ENCODE data around the gene GTF2B. TPM values are rescaled to one million over a fixed set of nuclear protein-coding genes. Genes with fewer than 3 reads are reported as not detected.
"Not testable (repeated sequence)": the region's sequence is repeated elsewhere in the genome, so short reads cannot be mapped to it uniquely, and the experiment has no call there.

Gene GTF2B
- total and polyA plus RNA-seq, 9 donors = 32.1 to 60.8 (median 40.6) TPM

DNA sequence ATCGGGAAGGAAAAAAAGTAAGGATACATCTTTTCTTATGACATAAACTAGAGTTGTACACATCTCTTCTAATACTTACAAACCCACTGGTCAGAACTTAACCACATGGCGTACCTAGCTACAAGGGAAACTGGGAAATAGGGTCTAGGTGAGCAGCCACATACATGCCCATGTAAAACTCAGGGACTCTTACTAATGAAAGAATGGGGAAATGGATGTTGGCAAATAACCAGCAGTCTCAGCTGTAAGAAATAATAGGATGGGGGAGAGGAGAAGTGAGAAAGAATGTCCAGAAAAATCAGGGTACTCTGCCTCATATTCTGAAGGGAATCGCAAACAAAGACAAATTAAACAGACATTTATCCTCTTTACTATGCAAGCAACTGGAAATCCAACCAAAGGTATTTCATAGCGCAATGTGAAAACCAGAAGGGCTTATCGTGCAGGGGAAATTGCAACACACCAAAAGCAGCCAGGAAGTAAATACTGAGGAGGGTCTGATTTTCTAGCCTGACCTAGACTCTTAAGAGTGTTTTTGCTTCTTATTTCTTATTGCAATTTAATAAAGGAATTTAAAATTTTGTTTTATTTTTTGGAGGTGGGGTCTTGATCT is 17.5 kb downstream of the GTF2B start:
- no peak overlapping the region for H3K27ac ChIP-seq (ENCODE audit: low read length)
- DNase-seq = peak; percentile 25
- peaks cover 2% of the 10 kb centered on the region for H3K4me1 ChIP-seq (ENCODE audit: control insufficient read depth, insufficient read depth, low read length)
- H3K36me3 ChIP-seq (ENCODE audit: control insufficient read depth, insufficient read depth, low read length) = peaks cover 14% of the 10 kb centered on the region
- no peaks in the 10 kb centered on the region for H3K27me3 ChIP-seq (ENCODE audit: control insufficient read depth, insufficient read depth, low read length)
- H3K9me3 ChIP-seq (replicated peaks; ENCODE audit: control insufficient read depth, low read depth, low read length) = no peaks in the 10 kb centered on the region
- WGBS (ENCODE audit: insufficient coverage) = no CpG with 5 or more reads among the region's 5 CpGs
- H3K4me3 ChIP-seq (ENCODE audit: low read length) = no peak overlapping the region

DNA sequence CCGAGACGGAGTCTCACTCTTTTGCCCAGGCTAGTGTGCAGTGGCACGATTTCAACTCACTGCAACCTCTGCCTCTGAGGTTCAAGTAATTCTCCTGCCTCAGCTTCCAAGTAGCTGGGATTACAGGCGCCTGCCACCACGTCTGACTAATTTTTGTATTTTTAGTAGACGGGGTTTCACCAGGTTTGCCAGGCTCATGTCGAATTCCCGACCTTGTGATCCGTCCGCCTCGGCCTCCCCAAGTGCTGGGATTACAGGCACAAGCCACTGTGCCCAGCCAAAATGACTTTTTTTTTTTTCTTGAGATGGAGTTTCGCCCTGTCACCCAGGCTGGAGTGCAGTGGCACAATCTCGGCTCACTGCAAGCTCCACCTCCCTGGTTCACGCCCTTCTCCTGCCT is 21.7 kb downstream of the GTF2B start:
- H3K4me1 ChIP-seq (ENCODE audit: control insufficient read depth, insufficient read depth, low read length); H3K9me3 ChIP-seq (replicated peaks; ENCODE audit: control insufficient read depth, low read depth, low read length); H3K27me3 ChIP-seq (ENCODE audit: control insufficient read depth, insufficient read depth, low read length); H3K27ac ChIP-seq (ENCODE audit: low read length); H3K36me3 ChIP-seq (ENCODE audit: control insufficient read depth, insufficient read depth, low read length); H3K4me3 ChIP-seq (ENCODE audit: low read length); DNase-seq: not testable (repeated sequence)
- WGBS (ENCODE audit: insufficient coverage) = 98% methylated on average over 12 of the region's 14 CpGs

DNA sequence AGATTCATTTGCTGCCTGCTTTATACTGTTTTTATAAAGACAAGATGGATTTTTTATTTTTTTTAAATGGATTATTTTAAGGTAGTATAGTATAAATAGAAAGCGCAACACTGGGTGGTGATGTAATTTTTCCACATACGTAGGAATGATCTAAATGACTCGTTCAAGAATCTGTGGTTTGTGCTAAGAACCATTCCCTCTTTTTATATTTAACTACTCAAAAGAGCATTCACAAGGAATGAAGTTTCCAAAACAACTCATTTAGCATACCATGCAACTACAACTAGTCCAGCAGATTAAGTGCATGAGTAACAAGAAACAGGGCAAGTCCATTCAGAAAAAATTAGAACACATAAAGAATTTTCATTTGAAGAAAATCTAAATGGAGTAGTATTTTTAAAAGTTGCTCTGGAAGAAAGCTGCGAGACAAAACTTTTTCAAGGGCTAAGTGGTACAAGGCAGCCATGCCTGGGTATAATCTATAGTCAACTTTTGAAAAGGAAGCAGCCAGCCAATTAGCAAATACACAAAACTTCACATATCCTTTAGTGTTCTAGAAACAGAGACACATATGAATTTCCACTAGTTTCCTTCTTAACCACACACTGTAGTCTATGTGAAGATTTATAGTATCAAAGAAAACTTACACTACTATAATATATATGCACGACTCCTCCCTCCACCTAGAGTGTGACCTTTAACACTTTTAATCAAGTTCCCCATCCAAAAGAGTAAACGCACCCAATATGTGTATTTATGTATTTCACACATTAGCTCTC is 23.4 kb downstream of the GTF2B start:
- DNase-seq = peak; percentile 41
- WGBS (ENCODE audit: insufficient coverage) = no CpG with 5 or more reads among the region's 6 CpGs

DNA sequence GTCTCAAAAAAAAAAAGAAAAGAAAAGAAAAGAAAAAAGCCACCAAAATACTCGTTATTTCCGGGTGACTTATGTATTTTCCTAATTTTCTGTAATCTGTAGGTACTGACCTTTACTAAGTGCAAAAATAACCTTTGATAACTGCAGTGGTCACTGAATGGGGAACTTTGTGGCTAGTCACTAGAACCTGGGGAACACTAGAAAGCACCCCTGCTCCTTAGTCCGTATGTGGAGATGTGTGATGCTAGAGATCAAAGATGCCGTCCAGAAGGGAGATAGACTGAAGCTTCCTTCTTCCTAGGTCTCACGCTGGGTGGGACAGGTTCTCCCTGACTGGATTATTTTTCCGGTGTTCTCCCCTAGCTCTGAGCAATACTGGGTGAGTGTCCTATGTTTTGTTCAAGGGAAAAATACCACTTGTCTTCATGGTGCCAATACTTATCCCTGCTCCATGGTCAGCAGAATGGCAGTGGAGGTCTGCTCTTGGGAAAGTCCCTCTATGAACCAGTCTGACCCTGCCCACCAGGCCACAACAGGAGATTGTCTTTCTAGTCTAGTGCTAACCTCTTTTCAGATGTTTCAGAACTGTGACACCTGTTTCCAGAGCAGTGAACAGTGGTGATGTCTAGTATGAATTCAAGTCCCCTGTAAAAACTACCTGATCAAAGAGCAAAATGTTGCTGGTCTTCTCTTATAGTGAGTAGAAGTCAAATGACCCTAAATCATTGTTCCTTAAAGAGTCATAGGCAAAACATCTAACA is 39.9 kb downstream of the GTF2B start:
- peaks cover 4% of the 10 kb centered on the region for H3K4me1 ChIP-seq (ENCODE audit: control insufficient read depth, insufficient read depth, low read length)
- H3K27me3 ChIP-seq (ENCODE audit: control insufficient read depth, insufficient read depth, low read length) = no peaks in the 10 kb centered on the region
- no peak overlapping the region for H3K27ac ChIP-seq (ENCODE audit: low read length)
- no peaks in the 10 kb centered on the region for H3K9me3 ChIP-seq (replicated peaks; ENCODE audit: control insufficient read depth, low read depth, low read length)
- peaks cover 20% of the 10 kb centered on the region for H3K36me3 ChIP-seq (ENCODE audit: control insufficient read depth, insufficient read depth, low read length)
- no peak for DNase-seq
- WGBS (ENCODE audit: insufficient coverage) = 100% methylated on average over 1 of the region's 6 CpGs
- H3K4me3 ChIP-seq (ENCODE audit: low read length) = no peak overlapping the region

More for the DNA sequence above, 23.4 kb downstream of the GTF2B start:
- no peak overlapping the region for H3K4me3 ChIP-seq (ENCODE audit: low read length)
- H3K27ac ChIP-seq (ENCODE audit: low read length) = no peak overlapping the region
- no peaks in the 10 kb centered on the region for H3K27me3 ChIP-seq (ENCODE audit: control insufficient read depth, insufficient read depth, low read length)
- H3K4me1 ChIP-seq (ENCODE audit: control insufficient read depth, insufficient read depth, low read length) = no peaks in the 10 kb centered on the region
- H3K36me3 ChIP-seq (ENCODE audit: control insufficient read depth, insufficient read depth, low read length) = peaks cover 8% of the 10 kb centered on the region
- no peaks in the 10 kb centered on the region for H3K9me3 ChIP-seq (replicated peaks; ENCODE audit: control insufficient read depth, low read depth, low read length)

DNA sequence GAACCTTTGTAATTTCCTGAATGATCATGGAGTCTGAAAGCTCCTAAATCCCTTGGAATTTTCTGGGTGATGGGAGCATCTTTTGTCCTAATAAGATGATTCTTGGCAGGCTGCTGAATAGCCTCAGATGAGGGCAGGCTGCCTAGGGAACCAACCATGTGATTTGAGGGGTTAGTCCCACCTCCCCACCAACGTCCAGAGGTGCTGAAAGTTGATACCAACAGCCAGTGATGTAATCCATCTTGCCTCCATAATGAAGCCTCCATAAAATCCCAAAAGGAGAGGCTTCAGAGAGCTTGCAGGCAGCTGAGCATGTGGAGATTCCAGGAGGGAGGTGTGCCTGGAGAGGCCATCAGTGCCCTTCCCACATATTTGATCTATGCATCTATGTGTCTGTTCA is 43.7 kb downstream of the GTF2B start:
- no peaks in the 10 kb centered on the region for H3K9me3 ChIP-seq (replicated peaks; ENCODE audit: control insufficient read depth, low read depth, low read length)
- no peaks in the 10 kb centered on the region for H3K27me3 ChIP-seq (ENCODE audit: control insufficient read depth, insufficient read depth, low read length)
- peaks cover 9% of the 10 kb centered on the region for H3K36me3 ChIP-seq (ENCODE audit: control insufficient read depth, insufficient read depth, low read length)
- DNase-seq = no peak
- H3K4me1 ChIP-seq (ENCODE audit: control insufficient read depth, insufficient read depth, low read length) = peaks cover 4% of the 10 kb centered on the region
- WGBS (ENCODE audit: insufficient coverage) = 0% methylated on average over 1 of the region's 1 CpG
- H3K27ac ChIP-seq (ENCODE audit: low read length) = no peak overlapping the region
- no peak overlapping the region for H3K4me3 ChIP-seq (ENCODE audit: low read length)

DNA sequence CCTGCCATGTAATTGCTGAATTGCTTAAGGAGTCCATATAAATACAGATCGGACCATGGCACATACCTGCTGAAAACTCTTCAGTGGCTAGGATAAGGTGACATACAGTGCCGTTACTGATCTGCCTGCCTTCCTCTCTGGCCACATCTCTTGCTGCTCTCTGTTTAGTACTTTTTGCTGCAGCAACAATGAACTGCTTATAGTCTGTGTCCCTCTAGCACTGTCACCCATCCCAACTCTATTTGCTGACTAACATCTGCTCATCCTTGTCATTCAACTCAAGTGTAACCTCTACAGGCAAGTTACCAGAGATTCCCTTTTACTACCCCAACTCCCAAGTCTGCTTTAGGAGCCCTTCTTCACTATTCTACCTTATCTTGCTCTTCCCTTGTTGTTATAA is 65.6 kb downstream of the GTF2B start:
- peaks cover 14% of the 10 kb centered on the region for H3K36me3 ChIP-seq (ENCODE audit: control insufficient read depth, insufficient read depth, low read length)
- WGBS (ENCODE audit: insufficient coverage) = 100% methylated on average over 1 of the region's 2 CpGs
- H3K9me3 ChIP-seq (replicated peaks; ENCODE audit: control insufficient read depth, low read depth, low read length) = no peaks in the 10 kb centered on the region
- H3K27me3 ChIP-seq (ENCODE audit: control insufficient read depth, insufficient read depth, low read length) = no peaks in the 10 kb centered on the region
- no peaks in the 10 kb centered on the region for H3K4me1 ChIP-seq (ENCODE audit: control insufficient read depth, insufficient read depth, low read length)
- H3K4me3 ChIP-seq (ENCODE audit: low read length) = no peak overlapping the region
- no peak overlapping the region for H3K27ac ChIP-seq (ENCODE audit: low read length)
- DNase-seq = no peak

DNA sequence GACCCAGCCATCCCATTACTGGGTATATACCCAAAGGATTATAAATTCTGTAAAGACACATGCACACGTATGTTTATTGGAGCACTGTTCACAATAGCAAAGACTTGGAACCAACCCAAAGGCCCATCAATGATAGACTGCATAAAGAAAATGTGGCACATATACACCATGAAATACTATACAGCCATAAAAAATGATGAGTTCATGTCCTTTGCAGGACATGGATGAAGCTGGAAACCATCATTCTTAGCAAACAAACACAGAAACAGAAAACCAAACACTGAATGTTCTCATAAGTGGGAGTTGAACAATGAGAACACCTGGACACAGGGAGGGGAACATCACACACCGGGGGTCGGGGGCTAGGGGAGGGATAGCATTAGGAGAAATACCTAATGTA is 71.7 kb downstream of the GTF2B start:
- DNase-seq; H3K4me1 ChIP-seq (ENCODE audit: control insufficient read depth, insufficient read depth, low read length); H3K9me3 ChIP-seq (replicated peaks; ENCODE audit: control insufficient read depth, low read depth, low read length); H3K36me3 ChIP-seq (ENCODE audit: control insufficient read depth, insufficient read depth, low read length); H3K27ac ChIP-seq (ENCODE audit: low read length); H3K27me3 ChIP-seq (ENCODE audit: control insufficient read depth, insufficient read depth, low read length); H3K4me3 ChIP-seq (ENCODE audit: low read length): not testable (repeated sequence)
- WGBS (ENCODE audit: insufficient coverage) = no CpG with 5 or more reads among the region's 3 CpGs

DNA sequence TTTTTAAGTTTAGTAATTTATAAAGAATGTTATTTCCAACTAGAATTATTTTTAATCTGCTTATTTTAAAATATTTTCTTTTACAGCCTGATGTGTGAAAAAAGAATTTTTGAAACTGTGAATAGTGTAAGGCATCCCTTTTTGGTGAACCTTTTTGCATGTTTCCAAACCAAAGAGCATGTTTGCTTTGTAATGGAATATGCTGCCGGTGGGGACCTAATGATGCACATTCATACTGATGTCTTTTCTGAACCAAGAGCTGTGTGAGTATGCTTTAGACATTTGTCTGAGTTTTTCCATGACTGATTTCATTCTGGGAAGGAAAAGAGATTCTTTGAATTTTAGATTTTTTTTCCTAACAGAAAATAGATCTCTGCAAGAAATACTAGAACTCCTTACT is 77.9 kb downstream of the GTF2B start:
- Histone ChIP-seq H3K9me3 (replicated peaks; ENCODE audit: control insufficient read depth, low read depth, low read length) (no peaks in the 10 kb centered on the region), H3K4me1 (ENCODE audit: control insufficient read depth, insufficient read depth, low read length) (no peaks in the 10 kb centered on the region), H3K27me3 (ENCODE audit: control insufficient read depth, insufficient read depth, low read length) (no peaks in the 10 kb centered on the region), H3K4me3 (ENCODE audit: low read length) (no peak overlapping the region), H3K36me3 (ENCODE audit: control insufficient read depth, insufficient read depth, low read length) (peaks cover 8% of the 10 kb centered on the region), H3K27ac (ENCODE audit: low read length) (no peak overlapping the region)
- DNase-seq = peak; percentile 53
- no CpG with 5 or more reads among the region's 1 CpG for WGBS (ENCODE audit: insufficient coverage)

DNA sequence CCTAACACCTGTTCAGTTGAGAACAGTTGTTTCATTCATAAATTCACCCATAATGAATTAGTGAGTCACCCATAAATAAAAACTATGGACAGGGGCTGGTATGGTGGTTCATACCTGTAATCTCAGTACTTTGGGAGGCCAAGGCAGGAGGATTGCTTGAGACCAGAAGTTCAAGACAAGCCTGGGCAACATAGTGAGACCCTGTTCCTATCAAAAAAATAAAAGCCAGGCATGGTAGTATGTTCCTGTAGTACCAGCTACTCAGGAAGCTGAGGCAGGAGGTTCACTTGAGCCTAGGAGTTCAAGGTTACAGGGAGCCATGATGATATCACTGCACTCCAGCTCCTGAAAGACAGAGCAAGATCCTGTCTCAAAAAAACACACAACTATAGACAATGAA is 79.0 kb downstream of the GTF2B start:
- DNase-seq = no peak
- Histone ChIP-seq H3K9me3 (replicated peaks; ENCODE audit: control insufficient read depth, low read depth, low read length) (no peaks in the 10 kb centered on the region), H3K27me3 (ENCODE audit: control insufficient read depth, insufficient read depth, low read length) (no peaks in the 10 kb centered on the region), H3K4me1 (ENCODE audit: control insufficient read depth, insufficient read depth, low read length) (no peaks in the 10 kb centered on the region), H3K4me3 (ENCODE audit: low read length) (no peak overlapping the region), H3K27ac (ENCODE audit: low read length) (no peak overlapping the region), H3K36me3 (ENCODE audit: control insufficient read depth, insufficient read depth, low read length) (peaks cover 8% of the 10 kb centered on the region)

DNA sequence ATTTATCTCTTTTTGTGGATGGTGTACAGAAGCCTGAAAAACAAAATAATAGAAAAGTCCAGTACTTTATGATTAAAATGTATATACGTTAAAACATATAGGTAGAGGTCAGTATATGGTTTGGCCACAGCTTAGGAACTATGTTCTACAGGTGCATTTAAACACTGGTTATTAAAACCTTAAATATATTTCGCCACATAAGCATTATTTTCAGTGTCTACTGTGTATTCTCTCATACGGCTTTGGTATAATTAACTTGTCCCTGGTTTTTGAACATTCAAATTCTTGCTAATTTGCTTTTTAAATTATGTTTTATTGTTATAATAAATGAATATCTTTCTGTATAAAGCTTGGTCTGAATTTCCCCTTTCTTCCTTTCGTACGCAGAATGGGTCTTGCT is 87.9 kb downstream of the GTF2B start:
- Histone ChIP-seq H3K27me3 (ENCODE audit: control insufficient read depth, insufficient read depth, low read length) (no peaks in the 10 kb centered on the region), H3K4me1 (ENCODE audit: control insufficient read depth, insufficient read depth, low read length) (no peaks in the 10 kb centered on the region), H3K9me3 (replicated peaks; ENCODE audit: control insufficient read depth, low read depth, low read length) (no peaks in the 10 kb centered on the region), H3K4me3 (ENCODE audit: low read length) (no peak overlapping the region), H3K36me3 (ENCODE audit: control insufficient read depth, insufficient read depth, low read length) (peaks cover 30% of the 10 kb centered on the region), H3K27ac (ENCODE audit: low read length) (no peak overlapping the region)
- DNase-seq = no peak
- no CpG with 5 or more reads among the region's 5 CpGs for WGBS (ENCODE audit: insufficient coverage)

Data from muscle of leg (tissue), 11 donors.